ENCODE data around the gene HPS1.
"Not testable (repeated sequence)": the region's sequence is repeated elsewhere in the genome, so short reads cannot be mapped to it uniquely, and the experiment has no call there.

HPS1 gene

GRCh38 chr10:98391065-98391464 lies 55.7 kb downstream of the HPS1 start:
- DNase-seq = no peak

GRCh38 chr10:98390406-98390805 lies 56.3 kb downstream of the HPS1 start:
- DNase-seq = no peak

DNA sequence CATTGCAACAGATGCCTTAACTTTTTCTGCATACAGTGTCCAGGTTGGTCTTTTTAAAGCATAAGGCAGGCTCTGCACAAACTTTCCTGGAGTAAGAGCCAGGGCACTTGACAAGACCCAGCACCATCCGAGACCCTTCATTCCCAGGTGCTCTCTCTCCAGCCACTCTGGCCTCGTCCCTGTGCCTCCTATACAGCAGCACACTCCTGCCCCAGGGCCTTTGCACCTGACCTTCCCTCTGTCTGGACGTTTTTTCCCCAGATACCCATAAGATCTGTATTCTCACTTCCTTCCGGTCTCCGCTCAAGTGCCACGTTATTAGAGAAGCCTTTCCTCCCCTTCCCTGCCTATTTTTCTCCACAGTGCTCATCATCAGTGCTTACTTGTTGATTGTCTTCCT lies 57.3 kb downstream of the HPS1 start:
- no peak for DNase-seq

DNA sequence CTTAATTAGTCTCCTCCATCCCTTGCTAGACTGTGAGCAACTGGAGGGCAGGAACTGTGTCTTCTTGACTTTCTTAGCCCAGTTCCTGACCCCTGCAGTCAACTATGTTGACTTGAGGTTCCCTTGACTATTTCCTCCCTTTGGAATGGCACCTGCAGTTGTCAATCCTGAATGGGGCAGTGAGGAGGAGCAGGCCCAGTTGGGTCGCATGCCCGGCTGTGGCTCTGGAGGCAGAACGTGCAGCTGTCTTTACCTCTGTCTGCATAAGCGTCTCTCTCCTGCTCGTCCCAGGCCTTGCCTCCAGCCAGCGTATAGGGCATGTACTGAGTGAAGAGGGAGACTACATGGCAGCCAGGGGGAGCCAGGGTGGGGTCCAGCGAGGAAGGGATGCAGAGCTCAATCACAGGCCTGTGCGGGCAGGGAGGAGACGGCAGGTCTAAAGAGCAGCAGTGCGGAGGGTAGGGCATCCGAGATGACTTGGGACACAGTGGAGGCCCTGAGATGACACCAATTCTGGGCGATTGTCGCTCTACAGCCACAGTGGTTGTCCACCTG lies 58.6 kb downstream of the HPS1 start:
- no peak for DNase-seq

DNA sequence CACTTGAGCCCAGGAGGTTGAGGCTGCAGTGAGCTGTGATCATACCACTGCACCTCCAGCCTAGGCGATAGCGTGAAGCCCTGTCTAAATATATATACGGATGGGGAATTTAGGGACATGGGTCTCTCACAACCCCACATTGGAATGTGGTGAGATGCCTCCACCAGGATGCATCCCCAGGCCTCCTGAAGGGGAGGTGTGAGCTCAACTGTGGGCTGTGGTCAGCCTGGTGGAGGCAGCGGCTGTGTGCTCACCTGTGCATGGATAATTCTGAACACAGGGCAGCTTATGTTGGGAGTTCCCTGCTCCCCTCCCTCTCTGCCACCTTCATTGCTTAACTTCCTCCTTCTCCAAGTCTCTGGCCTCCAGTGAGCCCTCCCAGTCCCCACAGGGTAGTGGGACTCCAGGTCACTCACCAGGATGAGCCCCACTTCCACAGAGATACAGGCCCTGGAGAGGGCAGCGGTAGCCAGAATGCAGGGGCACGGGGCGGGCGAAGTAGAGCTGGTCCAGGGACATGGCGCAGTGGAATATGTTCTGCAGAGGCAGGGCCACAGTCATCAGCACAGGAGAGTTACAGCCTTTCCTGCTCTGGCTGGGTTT lies 62.1 kb downstream of the HPS1 start:
- DNase-seq = no peak

- DNase-seq = no peak
Observed at GRCh38 chr10:98383869-98384268, 62.9 kb downstream of the HPS1 start.

DNA sequence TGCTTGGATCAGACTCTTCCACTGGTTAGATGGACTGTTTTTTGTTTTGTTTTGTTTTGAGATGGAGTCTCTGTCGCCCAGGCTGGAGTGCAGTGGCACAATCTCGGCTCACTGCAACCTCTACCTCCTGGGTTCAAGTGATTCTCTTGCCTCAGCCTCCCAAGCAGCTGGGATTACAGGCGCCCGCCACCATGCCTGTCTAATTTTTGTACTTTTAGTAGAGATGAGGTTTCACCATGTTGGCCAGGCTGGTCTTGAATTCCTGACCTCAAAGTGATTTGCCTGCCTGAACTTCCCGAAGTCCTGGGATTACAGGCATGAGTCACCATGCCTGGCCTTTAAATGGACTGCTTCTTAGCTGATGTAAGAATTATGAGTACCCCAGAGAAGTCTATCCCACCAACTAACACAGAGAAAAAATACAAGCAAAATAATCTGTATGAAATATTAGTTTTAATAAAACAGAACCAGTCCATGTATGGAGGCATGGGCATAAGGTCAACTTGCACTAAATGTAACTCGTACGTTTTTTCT lies 63.5 kb downstream of the HPS1 start:
- DNase-seq = not testable (repeated sequence)

GRCh38 chr10:98382691-98383101 lies 64.0 kb downstream of the HPS1 start:
- no peak for DNase-seq

- DNase-seq = no peak
Observed at GRCh38 chr10:98380493-98381339, 66.0 kb downstream of the HPS1 start.

DNA sequence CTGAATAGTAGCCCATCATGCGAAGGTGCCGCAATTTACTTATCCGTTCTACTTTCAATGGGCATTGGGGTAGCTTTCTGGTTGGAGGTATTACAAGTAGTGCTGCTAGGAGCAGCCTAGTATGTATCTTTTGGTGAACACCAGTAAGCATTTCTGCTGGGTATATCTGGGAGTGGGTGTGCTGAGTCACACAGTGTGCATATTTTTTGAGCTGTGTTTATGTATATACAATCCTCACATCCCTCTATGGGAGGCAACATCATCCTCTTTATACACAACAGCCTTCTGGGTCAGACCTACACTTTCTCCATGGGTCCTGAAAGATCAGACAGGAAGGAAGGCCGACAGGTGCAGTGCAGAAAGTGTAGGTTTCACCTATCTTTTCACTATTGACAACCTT lies 68.0 kb downstream of the HPS1 start:
- no peak for DNase-seq

DNA sequence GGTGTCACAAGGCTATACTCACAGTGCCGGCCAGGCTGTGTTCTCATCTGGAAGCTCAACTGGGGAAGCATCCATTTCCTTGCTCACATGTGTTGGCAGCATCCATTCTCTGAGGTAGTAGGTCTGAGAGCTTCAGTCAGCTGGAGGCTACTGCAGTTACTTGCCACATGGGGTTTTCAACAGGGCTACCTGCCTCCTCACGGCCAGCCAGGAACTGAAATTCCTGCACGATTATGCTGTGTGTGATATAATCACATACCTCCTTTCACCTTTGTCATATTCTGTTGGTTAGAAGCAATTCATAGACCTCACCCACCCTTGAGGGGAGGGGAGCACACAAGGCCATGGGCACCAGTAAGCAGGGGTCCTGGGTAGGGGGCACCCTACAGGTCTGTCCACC lies 69.2 kb downstream of the HPS1 start:
- no peak for DNase-seq

- DNase-seq = no peak
Observed at GRCh38 chr10:98377001-98377400, 69.7 kb downstream of the HPS1 start.

DNA sequence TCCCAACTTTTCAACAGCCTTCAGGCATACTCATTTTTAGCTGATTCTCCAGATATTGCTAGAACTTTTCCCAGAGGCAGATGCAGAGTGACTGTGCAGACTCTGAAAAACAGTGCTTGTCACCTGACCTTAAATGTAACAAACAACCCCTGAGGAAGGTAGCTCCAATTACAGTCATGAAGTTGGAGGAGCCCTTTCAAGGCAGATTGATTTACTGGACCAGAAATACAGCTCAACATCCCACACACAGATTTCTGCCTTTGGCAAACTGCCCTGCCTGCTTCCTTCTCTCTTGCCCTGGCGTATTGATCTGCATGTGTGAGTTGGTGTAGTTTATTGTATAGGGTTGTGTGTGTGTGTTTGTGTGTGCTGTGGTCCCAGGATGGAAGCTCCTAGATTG lies 70.2 kb downstream of the HPS1 start:
- no peak for DNase-seq

DNA sequence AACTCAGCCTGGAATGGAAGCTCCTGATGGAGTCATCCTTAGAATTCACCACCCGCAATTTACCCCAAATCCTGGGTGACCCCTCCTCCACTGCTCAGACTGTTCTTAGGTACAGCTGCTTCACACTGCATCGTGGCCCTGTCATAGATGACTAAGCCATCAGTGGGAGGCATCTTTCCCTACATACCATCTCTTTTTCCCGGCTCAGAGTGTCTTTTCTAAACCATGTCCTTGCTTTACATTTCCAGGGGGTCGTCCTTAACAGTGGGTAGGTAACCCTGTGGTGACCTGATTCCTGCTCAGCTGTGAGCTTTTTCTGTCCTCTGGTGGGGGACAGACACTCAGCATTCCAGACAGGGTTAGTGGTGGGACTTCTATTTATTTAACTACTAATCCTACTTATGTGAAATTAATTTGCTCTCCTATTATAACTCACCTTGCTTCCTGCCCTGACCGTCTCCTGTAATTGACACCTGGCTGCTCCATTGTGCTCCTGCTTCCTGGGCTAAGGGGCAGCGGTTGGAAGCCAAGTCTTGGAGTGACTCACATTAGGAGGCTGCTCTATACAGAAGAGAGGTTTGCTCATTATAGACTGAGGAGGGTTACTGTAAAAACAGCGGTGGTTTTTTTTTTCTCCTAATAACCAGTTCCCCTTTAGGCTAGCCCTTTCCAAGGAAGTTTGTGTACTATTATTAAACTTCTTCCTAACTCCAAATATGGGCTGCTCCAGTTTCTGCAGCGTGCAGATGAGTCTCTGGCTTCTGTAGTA lies 72.3 kb downstream of the HPS1 start:
- DNase-seq = peak in 1 of 51 donors; percentile 48

DNA sequence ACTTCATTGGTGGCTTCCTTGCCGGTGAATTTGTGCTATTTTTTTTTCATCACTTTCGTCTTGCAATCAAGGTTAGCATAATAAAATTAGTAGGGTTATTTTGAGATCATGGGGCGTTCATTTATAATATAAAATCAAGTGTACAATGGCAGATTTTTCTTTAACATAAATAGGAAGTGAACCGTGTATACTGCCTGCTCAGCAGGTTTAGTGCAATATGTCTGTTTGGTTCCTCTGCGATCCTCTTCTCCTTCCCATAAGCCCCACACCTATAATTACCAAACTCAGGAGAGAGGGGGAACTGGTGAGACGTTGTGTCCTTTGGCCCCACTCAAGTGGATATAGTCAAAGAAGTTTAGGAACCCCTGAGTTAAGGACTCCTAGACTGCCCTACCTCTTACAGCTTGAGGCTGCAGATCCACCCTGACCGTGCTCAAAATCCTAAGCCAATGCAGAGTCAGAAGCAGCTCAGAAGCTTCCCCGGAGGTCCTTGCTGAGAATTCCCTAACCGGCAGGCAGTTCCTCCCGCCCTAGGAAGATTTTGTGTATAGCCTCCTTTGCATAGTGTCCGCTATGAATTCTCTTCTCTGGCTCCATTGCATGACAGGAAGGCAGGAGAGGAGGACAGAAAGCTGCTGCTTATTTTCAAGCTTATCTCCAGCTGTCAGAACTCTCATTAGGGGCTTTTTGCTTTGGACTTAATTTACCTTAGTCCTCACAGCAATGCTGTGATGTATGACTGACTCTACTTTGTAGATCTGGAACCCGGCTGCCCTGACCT lies 73.3 kb downstream of the HPS1 start:
- DNase-seq = no peak

DNA sequence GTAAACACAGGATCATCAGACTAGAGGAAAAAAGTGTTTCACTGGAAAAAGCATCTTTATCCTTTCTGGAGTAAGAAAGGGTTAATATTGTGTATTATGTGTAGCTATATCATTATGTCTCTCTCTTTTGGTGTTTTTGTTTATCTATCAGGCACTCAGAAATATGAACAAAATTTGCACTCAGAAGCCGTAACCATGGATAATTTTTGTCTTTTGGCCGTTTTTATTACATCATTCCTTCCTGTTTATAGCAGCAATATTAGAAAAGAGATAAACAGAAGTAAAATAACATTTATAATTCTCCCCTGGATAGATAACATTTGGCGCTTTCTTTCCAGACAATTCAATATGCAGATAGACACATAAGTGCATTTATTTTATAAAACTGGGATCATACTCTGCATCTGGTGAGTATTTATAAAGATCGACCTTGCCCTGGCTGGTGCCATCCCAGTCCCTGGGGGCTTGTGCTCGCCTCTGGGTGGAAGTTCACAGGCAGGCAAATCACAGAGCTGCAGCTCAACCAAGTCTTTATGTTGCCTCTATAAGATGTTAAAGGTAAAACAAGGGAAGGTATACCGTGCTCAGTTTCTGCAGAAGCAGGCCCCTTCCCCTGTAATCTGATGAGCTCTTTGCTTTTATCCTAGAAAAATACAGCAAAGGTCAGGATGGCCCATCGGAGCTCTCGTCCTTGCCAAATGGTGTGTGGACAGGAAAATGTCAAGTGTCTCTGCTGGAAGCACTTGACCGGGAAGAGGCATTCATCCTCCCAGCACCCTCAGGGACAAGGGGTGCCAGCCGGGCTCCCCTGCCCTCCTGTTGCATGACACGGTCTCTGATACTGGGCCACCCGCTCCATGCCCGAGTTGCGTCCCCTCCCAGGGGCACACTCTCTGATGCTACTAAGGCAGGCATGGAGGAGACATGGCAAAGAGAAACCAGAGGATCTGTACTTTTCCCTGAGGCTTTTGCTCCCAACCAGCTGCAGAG lies 75.6 kb downstream of the HPS1 start:
- no peak for DNase-seq

DNA sequence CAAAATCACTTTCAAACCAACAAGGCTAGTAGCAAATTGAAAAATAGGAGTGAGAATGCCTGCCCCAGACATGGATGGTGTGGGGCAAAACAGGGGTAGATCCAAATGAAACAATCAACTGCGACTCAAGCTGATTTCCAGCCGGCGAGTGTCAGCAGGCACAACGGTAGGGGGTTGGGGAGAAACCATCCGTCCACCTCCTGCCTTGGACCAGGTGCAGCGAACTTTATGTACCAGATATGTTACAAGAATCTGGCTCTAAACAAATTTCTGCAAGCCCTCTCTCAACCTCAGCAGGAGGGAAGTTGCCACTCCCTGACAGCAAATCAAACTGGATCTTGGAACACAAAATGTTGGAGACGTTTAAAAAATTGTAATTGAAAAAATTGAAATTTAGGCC lies 76.9 kb downstream of the HPS1 start:
- no peak for DNase-seq

DNA sequence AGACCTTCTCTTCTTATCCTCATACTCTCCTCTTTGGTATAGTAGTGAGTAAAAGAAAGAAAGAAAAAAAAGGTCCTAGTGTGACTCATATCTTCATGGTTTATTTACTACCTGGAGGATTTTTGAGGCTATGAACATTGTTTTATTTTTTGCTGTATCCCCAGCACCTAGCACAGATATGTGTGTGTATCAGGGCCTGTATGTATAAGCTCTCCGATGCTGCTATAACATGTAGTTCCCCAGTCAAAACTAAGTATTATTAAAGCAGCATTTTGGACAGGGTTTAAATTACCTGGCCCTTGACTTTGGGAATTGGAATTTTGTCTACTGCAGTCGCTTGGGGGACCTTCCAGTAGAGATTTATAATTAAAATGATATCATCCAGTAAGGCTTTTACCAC lies 78.1 kb downstream of the HPS1 start:
- no peak for DNase-seq

- DNase-seq = peak in 24 of 51 donors; percentile 7 to 59 (median 25)
Observed at GRCh38 chr10:98367604-98368451, 78.9 kb downstream of the HPS1 start.

Data from hypothalamus (tissue), 51 donors.